Measurements from ENCODE around the gene LRRIQ4. TPM values are rescaled to one million over a fixed set of nuclear protein-coding genes. Genes with fewer than 3 reads are reported as not detected.

LRRIQ4 gene
- total and polyA plus RNA-seq, 8 donors = 4.6 TPM; not detected in 7

GRCh38 chr3:169846458-169847193, 34.0 kb downstream of the LRRIQ4 start:
- no peaks in the 10 kb centered on the region for H3K27me3 ChIP-seq
- TF ChIP-seq CTCF (IDR thresholded peaks at IDR 0.05) = no peak
- TF ChIP-seq POLR2A (IDR thresholded peaks at IDR 0.05) = no peak
- no peak for TF ChIP-seq EP300 (IDR thresholded peaks at IDR 0.05)
- TF ChIP-seq POLR2AphosphoS5 (IDR thresholded peaks at IDR 0.05) = no peak
- no peaks in the 10 kb centered on the region for H3K4me1 ChIP-seq
- H3K27ac ChIP-seq = no peak overlapping the region
- no peaks in the 10 kb centered on the region for H3K9me3 ChIP-seq
- peaks cover 0 to 15% (median 0%) of the 10 kb centered on the region in 4 donors for H3K36me3 ChIP-seq
- H3K4me3 ChIP-seq = no peak overlapping the region
- no peak for DNase-seq
- intact Hi-C loops (cut with DNase I; ENCODE audit: low total_unique reads) = no loop called here
- 87 to 94% (median 91%) methylated on average over 11 of the region's 11 CpGs for WGBS, 5 donors

GRCh38 chr3:169847896-169848295, 35.2 kb downstream of the LRRIQ4 start:
- no peaks in the 10 kb centered on the region for H3K9me3 ChIP-seq
- no peaks in the 10 kb centered on the region for H3K4me1 ChIP-seq
- TF ChIP-seq EP300 (IDR thresholded peaks at IDR 0.05) = no peak
- TF ChIP-seq POLR2A (IDR thresholded peaks at IDR 0.05) = no peak
- no peak for TF ChIP-seq CTCF (IDR thresholded peaks at IDR 0.05)
- no peak for TF ChIP-seq POLR2AphosphoS5 (IDR thresholded peaks at IDR 0.05)
- H3K27me3 ChIP-seq = no peaks in the 10 kb centered on the region
- intact Hi-C loops (cut with DNase I; ENCODE audit: low total_unique reads) = no loop called here
- 54 to 66% (median 62%) methylated on average over 4 of the region's 4 CpGs for WGBS, 5 donors
- DNase-seq = peak in 1 of 2 donors; percentile 21
- no peak overlapping the region for H3K4me3 ChIP-seq
- H3K27ac ChIP-seq = no peak overlapping the region
- peaks cover 0 to 20% (median 0%) of the 10 kb centered on the region in 4 donors for H3K36me3 ChIP-seq

- WGBS, 5 donors = 96 to 100% (median 98%) methylated on average over 3 of the region's 3 CpGs
- H3K4me3 ChIP-seq = no peak overlapping the region
Observed at GRCh38 chr3:169848741-169849140, 36.1 kb downstream of the LRRIQ4 start.

GRCh38 chr3:169850618-169851017, 37.9 kb downstream of the LRRIQ4 start:
- H3K9me3 ChIP-seq = no peaks in the 10 kb centered on the region
- intact Hi-C loops (cut with DNase I; ENCODE audit: low total_unique reads) = no loop called here
- no peaks in the 10 kb centered on the region for H3K27me3 ChIP-seq
- DNase-seq = no peak
- no peak overlapping the region for H3K4me3 ChIP-seq
- no peak overlapping the region for H3K27ac ChIP-seq
- no peaks in the 10 kb centered on the region for H3K4me1 ChIP-seq
- TF ChIP-seq CTCF (IDR thresholded peaks at IDR 0.05) (no peak), POLR2AphosphoS5 (IDR thresholded peaks at IDR 0.05) (no peak), POLR2A (IDR thresholded peaks at IDR 0.05) (no peak), EP300 (IDR thresholded peaks at IDR 0.05) (no peak)
- H3K36me3 ChIP-seq = peaks cover 0 to 42% (median 3%) of the 10 kb centered on the region in 4 donors

More at GRCh38 chr3:169848741-169849140, 36.1 kb downstream of the LRRIQ4 start:
- TF ChIP-seq POLR2AphosphoS5 (IDR thresholded peaks at IDR 0.05) (no peak), CTCF (IDR thresholded peaks at IDR 0.05) (no peak), POLR2A (IDR thresholded peaks at IDR 0.05) (no peak), EP300 (IDR thresholded peaks at IDR 0.05) (no peak)
- Histone ChIP-seq H3K27me3 (no peaks in the 10 kb centered on the region), H3K4me1 (no peaks in the 10 kb centered on the region), H3K9me3 (no peaks in the 10 kb centered on the region), H3K36me3 (peaks cover 0 to 25% (median 0%) of the 10 kb centered on the region in 4 donors), H3K27ac (no peak overlapping the region)
- DNase-seq = no peak
- intact Hi-C loops (cut with DNase I; ENCODE audit: low total_unique reads) = no loop called here
